SJCRH30 (cell line): Measurements from ENCODE around the gene ABCA3. TPM values are rescaled to one million over a fixed set of nuclear protein-coding genes. Genes with fewer than 3 reads are reported as not detected.

ENCODE experiments used
- DNase-seq, 2 experiments: peaks; one replicate each; pipeline ENCODE4 v3.0.0-alpha.2; 2015 to 2020
- H3K27ac ChIP-seq: fragments of 250-450 bp; sonication (Bioruptor Pico); 2 replicates; pipeline ENCODE4 v1.5.1; 2020; ENCODE audit warnings: mild to moderate bottlenecking, moderate library complexity
- H3K27me3 ChIP-seq: fragments of 250-450 bp; sonication (Bioruptor Pico); 2 replicates; pipeline ENCODE4 v1.5.1; 2020; ENCODE audit warnings: mild to moderate bottlenecking, moderate library complexity
- H3K36me3 ChIP-seq: fragments of 250-450 bp; sonication (Bioruptor Pico); 2 replicates; pipeline ENCODE4 v1.5.1; 2020; ENCODE audit warnings: mild to moderate bottlenecking, moderate library complexity
- H3K4me1 ChIP-seq: fragments of 250-450 bp; sonication (Bioruptor Pico); 2 replicates; pipeline ENCODE4 v1.5.1; 2020; ENCODE audit warnings: mild to moderate bottlenecking, moderate library complexity
- H3K4me3 ChIP-seq: fragments of 250-450 bp; sonication (Bioruptor Pico); 2 replicates; pipeline ENCODE4 v1.5.1; 2020; ENCODE audit warnings: mild to moderate bottlenecking, moderate library complexity
- H3K9me3 ChIP-seq: fragments of 250-450 bp; sonication (Bioruptor Pico); replicated peaks from 2 replicates; pipeline ENCODE4 v1.5.1; 2020; ENCODE audit warnings: mild to moderate bottlenecking, moderate library complexity
- total RNA-seq: library from RNA; depleted of rRNA; stranded (reverse); fragments of >200 nt; shearing (Covaris generic); gene quantifications from 2 replicates; pipeline ENCODE4 v1.2.3, GENCODE V29; 2014

ABCA3 gene
- total RNA-seq, 1 experiment from 2014 or later, result 0.10 TPM

DNA sequence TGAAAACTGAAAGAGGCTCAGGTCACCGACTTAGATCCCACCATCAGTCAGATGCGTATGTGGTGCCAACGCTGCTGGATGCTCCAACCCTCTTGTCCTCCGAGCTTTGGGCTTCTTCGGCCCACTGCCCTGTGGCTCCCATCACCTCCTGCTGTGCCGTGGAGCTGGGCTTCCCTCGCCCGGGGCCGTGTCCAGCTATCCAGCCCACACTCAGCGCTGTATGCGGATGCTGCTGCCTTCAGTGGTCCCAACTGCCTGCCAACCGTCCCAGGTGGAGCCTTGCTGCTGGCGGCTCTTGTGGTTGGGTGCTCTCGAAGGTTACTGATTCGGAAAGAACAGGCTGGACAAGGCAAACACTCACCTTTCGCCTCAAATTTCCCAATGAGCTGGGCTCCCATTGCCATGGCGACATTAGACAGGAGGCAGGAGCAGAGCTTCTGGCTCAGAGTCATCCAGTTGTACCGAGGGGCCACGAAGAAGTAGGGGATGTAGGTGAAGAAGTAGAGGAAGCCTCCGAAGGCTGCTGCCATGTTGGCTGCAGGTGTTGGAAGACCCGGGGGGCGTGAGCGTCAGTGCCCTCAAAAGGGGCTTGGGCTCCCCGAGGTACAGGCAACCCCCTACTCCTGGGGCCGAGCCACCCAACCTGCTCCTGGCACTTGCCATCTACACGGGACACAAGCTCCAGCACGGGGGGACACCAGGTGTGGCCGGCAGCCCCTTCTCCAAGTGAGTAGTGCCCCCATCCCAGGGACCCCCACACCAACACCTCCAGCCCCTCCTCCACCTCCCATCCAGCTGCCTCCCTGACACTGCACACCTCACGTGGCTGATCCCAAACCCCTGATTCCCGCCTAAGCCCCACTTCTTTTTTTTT is 32.2 kb downstream of the ABCA3 start:
- Histone ChIP-seq H3K4me3 (no peak overlapping the region), H3K27ac (no peak overlapping the region)

DNA sequence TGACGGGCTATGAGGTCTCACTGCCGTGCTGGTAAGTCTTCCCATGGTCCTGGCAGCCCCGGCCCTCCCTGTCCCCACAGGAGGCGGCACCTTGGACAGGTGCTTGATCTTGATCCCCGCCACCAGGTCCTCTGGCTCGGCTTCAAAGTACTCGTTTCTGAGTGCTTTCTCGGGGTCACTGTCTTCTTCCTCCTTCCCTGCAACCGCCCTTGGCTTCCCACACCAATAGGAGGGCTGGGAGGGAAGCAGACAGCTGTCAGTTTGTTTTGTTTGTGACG is 40.7 kb downstream of the ABCA3 start:
- Histone ChIP-seq H3K27me3 (peaks cover 10% of the 10 kb centered on the region; the same call in 1 of the 2 replicates), H3K27ac (no peak overlapping the region), H3K36me3 (no peaks in the 10 kb centered on the region), H3K4me1 (no peaks in the 10 kb centered on the region), H3K4me3 (no peak overlapping the region), H3K9me3 (no peaks in the 10 kb centered on the region)
- DNase-seq, result no peak

More for the DNA sequence above, 32.2 kb downstream of the ABCA3 start:
- Histone ChIP-seq H3K9me3 (no peaks in the 10 kb centered on the region), H3K36me3 (no peaks in the 10 kb centered on the region), H3K4me1 (no peaks in the 10 kb centered on the region), H3K27me3 (0 out of 2 replicates have a peak, but pooled peaks cover 2% of the 10 kb centered on the region)
- DNase-seq, result no peak

DNA sequence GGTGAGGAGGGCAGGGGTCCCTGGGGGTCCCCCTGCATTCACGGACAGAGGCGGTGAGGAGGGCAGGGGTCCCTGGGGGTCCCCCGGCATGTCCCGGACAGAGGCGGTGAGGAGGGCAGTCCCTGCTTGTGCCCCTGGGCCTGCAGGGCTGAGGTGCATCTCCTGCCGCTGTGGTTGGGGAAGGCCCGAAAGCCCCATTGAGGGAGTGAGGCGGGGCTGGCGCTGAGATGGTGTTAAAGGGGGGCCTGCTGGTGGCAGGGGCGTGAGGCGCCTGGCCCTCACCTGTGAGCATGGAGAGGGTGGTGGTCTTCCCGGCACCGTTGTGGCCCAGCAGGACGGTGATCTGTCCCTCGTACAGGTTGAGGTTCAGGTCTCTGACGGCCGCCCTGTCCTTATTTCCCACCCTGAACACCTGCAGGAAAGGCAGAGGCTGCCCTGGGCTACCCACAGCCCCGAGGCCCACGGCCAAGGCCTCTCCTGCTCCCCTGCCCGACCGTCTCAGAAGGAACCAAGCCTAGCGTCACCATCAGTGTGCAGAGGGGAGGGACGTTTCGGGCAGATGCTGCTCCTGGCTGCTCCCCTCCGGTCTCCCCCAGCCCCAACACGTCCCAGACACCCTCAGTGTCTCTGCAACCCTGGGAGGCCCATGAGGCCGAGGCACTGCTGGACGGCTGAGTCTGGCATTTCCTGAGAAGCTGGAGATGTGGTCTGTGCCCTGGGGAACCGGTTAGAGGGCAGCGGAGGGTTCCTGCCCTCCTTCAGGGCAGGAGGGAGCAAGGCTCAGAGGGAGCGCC is 41.2 kb downstream of the ABCA3 start:
- H3K9me3 ChIP-seq, result no peaks in the 10 kb centered on the region
- peaks cover 10% of the 10 kb centered on the region; the same call in 1 of the 2 replicates for H3K27me3 ChIP-seq
- H3K4me3 ChIP-seq, result no peak overlapping the region
- H3K4me1 ChIP-seq, result no peaks in the 10 kb centered on the region
- H3K36me3 ChIP-seq, result no peaks in the 10 kb centered on the region
- no peak overlapping the region for H3K27ac ChIP-seq
- no peak for DNase-seq

DNA sequence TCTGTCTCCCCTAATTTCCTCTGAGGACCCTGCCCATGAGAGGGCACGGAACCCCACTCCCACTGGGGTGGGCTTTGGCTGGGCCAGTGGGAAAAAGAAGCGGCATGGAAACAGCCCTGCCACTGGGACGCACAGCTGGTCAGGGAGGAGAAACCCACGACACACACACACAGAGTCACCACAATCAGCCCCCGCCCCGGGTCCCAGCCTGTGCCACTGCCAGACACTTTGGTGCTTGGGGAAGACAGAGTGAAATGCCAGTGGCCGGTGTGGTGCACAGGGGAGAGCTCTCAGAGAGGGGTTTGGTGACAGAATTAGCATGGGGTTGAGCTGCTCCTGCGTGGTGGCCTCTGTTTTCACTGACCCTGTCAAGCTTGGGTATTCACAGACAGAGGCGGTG is 41.9 kb downstream of the ABCA3 start:
- no peaks in the 10 kb centered on the region for H3K4me1 ChIP-seq
- no peaks in the 10 kb centered on the region for H3K36me3 ChIP-seq
- H3K4me3 ChIP-seq, result no peak overlapping the region
- H3K27ac ChIP-seq, result no peak overlapping the region
- no peaks in the 10 kb centered on the region for H3K9me3 ChIP-seq
- no peak for DNase-seq
- peaks cover 10% of the 10 kb centered on the region; the same call in 1 of the 2 replicates for H3K27me3 ChIP-seq

DNA sequence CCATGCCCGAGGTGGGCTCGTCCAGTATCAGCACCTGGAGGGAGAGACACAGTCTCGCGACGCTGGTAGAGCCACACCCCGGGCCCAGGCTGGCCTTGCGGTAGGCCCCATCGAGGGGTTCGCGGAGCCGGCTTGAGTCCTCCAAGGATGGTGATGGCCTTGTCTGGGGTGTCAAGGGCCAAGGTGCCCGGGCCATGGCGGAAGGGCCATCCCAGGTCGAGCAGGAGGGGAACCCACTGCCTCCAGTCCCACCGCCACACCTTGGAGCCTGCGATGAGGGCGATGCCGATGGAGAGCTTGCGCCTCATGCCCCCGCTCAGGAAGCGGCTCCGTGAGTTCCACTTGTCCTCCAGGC is 43.0 kb downstream of the ABCA3 start:
- Histone ChIP-seq H3K9me3 (no peaks in the 10 kb centered on the region), H3K4me1 (no peaks in the 10 kb centered on the region), H3K27me3 (peaks cover 10% of the 10 kb centered on the region; the same call in 1 of the 2 replicates), H3K36me3 (no peaks in the 10 kb centered on the region), H3K4me3 (no peak overlapping the region), H3K27ac (no peak overlapping the region)
- no peak for DNase-seq

DNA sequence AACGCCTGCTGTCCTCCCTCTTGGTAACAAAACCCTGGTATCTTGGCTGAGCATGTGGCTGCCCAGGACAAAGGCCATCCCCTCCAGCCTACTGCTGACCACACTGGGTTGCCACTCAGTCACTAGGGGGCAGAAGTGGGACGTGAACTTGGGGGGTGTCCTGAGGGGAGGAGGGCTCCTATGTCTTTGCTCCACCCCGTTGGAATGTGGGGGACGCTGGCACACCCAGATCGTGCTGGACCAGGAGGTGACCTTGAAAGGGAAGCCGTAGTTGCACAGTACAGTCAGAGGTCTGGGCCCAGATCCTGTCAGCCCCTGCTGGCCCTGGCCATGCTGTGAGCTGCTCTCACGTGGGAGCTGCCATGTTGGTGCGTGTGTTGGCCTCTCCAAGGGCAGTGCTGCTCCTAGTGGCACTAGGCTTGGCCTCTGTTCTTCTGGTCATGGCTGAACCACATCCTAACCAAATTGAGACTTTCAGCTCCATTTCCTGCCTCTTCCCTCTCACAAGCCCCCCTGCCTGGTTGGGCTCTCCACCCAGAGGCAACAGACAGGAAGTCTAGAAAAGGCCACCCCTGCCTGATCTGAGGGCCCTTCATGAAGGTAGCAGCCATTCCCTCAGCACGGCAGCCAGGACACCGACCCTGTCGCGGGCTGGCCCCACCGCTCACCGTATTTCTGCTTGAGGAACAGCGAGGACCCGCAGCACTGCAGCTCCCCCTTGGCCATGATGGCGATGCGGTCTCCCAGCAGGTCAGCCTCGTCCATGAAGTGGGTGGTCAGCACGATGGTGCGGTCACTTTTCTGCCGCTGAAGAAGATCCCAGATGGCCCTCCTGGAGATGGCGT is 43.6 kb downstream of the ABCA3 start:
- no peaks in the 10 kb centered on the region for H3K36me3 ChIP-seq

DNA sequence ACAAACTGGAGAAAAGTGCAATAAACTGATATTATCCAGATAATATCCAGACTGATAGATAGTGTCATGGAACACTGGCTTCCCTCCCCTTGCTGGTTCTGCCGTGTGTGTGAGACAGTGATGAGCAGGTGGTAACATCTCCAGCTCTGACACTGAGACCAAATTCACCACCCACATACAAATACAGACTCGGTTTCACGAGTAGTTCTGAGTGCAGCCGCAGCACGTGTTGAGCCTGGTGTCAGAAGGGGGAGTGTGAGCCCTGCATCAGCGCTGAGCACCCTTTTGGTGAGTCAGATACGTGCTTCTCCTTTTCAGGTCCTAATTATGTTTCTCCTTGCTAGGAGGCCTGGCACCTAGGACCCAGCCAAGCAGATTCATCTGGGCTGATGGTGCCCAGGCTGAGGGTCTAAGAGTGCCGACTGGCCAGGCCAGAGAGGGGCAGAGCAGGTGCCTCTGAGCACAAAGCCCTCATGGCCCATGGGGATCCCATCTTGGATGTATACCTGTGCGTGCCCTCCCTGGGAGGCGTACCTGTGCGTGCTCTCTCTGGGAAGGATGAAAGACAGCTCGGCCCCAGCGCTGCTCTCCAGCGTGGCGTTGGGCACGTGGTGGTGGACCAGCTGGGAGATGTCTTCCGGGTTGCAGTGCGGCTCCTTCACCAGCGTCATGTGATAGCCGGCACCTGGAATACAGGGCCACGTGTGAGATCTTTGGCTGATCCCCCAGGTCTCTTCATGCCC is 45.3 kb downstream of the ABCA3 start:
- Histone ChIP-seq H3K36me3 (no peaks in the 10 kb centered on the region), H3K4me3 (no peak overlapping the region), H3K9me3 (no peaks in the 10 kb centered on the region), H3K4me1 (no peaks in the 10 kb centered on the region), H3K27ac (no peak overlapping the region), H3K27me3 (peaks cover 7% of the 10 kb centered on the region; the same call in 1 of the 2 replicates)
- DNase-seq, result no peak

More for the DNA sequence above, 43.6 kb downstream of the ABCA3 start:
- H3K27me3 ChIP-seq, result peaks cover 10% of the 10 kb centered on the region; the same call in 1 of the 2 replicates
- DNase-seq, result peak; percentile 56 to 67
- no peaks in the 10 kb centered on the region for H3K9me3 ChIP-seq
- H3K4me3 ChIP-seq, result no peak overlapping the region
- no peaks in the 10 kb centered on the region for H3K4me1 ChIP-seq
- no peak overlapping the region for H3K27ac ChIP-seq

DNA sequence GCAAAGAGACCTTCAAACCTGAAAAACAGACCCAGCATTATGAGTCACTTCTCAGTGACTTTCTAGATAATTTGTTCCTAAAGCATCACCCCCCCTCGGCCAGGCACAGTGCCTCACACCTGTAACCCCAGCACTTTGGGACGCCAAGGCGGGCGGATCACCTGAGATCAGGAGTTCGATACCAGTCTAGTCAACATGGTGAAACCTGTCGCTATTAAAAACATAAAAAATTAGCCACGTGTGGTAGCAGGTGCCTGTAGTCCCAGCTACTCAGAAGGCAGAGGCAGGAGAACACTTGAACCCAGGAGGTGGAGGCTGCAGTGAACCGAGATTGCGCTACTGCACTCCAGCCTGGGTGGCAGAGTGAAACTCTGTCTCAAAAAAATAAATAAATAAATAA is 48.3 kb downstream of the ABCA3 start:
- no peak overlapping the region for H3K4me3 ChIP-seq
- no peak for DNase-seq
- H3K36me3 ChIP-seq, result no peaks in the 10 kb centered on the region
- no peak overlapping the region for H3K27ac ChIP-seq
- H3K4me1 ChIP-seq, result no peaks in the 10 kb centered on the region
- no peaks in the 10 kb centered on the region for H3K27me3 ChIP-seq
- no peaks in the 10 kb centered on the region for H3K9me3 ChIP-seq

DNA sequence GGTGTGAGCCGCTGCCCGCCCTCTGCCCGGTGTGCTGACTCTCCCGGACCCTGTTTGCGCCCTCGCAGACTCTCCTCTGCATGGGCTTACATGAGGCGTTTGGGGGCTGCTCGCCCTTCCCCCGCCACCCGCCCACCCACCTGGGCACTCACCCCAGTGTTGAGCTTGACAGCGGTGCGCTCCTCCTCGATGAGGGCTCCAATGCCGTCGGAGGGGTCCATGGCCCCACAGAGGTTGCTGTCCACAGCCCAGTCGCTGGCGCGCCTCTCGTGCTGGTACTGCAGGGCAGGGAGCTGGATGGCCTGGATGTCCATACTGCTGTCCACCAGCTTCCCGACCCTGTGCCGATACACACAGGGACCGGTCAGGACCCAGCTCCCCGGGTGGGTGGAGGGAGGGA is 51.2 kb downstream of the ABCA3 start:
- no peaks in the 10 kb centered on the region for H3K9me3 ChIP-seq
- no peaks in the 10 kb centered on the region for H3K4me1 ChIP-seq
- no peak overlapping the region for H3K4me3 ChIP-seq
- no peaks in the 10 kb centered on the region for H3K36me3 ChIP-seq
- H3K27me3 ChIP-seq, result peaks cover 4% of the 10 kb centered on the region; the same call in 1 of the 2 replicates
- no peak for DNase-seq
- no peak overlapping the region for H3K27ac ChIP-seq

DNA sequence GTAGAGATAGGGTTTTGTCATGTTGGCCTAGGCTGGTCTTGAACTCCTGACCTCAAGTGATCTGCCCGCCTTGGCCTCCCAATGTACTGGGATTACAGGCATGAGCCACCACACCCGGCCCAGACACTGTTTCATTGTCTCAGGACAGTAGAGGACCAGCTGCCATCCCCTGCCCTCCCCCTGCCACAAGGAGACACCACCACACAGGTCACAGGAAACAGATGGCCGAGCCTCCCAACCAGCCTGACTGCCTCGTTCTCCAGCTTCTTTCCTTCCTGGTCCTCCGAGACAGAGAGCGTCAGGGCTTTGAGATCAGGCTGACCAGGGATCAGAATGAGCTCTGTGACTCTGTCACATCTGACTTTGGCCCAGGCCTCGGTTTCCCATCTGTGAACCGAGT is 51.8 kb downstream of the ABCA3 start:
- Histone ChIP-seq H3K36me3 (no peaks in the 10 kb centered on the region), H3K27ac (no peak overlapping the region), H3K4me3 (no peak overlapping the region), H3K27me3 (peaks cover 4% of the 10 kb centered on the region; the same call in 1 of the 2 replicates), H3K9me3 (no peaks in the 10 kb centered on the region), H3K4me1 (no peaks in the 10 kb centered on the region)
- peak; percentile 34 to 50 for DNase-seq

DNA sequence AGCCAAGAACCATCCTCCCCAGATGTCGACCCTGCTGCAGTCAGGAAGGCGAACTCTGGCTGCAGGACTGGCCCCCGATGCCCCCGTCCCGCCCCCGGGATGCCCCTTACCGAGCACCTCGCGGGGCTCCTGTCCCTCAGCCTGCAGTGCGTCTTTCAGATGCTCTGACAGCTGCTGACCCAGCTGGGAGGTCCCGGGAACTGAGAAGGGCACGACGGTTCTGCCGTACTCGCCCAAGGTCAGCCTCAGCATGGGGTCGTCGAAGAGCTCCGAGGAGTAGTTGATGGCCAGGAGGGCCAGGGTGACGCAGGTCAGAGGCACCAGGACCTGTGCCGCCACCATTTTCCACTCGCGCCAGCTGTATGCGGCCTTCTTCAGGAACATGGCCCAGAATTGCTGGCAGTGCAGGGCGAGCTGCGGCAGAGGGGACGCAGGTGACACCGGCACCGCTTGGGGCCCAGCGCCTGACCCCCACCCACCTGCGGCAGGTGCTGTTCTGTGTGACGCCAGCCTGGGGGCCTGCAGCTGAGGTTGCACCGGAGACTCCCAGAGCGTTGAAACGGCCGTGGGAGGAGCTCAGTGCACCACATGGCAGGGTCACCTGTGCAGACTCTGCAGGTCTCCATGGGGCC is 52.5 kb downstream of the ABCA3 start:
- no peaks in the 10 kb centered on the region for H3K4me1 ChIP-seq
- H3K9me3 ChIP-seq, result no peaks in the 10 kb centered on the region
- H3K36me3 ChIP-seq, result no peaks in the 10 kb centered on the region

DNA sequence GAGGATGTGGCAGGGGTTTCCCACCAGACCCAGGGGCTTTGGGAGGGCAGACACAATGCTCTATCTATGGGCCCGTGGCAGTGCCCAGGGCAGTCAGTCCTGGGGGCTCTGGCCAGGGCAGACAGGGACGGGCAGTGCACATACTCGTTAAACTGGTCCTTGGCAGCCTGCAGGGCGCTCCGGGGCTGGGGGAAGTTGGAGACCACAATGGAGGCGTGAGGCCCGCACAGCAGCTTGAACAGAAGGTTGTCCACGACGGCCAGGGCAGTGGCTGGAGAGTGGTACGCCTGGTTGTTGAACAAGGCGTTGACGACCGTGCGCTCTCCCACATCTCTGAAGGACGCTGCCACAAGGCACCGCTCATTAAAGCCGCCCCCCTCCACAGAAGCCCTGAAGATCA is 54.0 kb downstream of the ABCA3 start:
- H3K36me3 ChIP-seq, result no peaks in the 10 kb centered on the region
- no peak overlapping the region for H3K4me3 ChIP-seq
- no peaks in the 10 kb centered on the region for H3K9me3 ChIP-seq
- peaks cover 7% of the 10 kb centered on the region for H3K27me3 ChIP-seq
- H3K4me1 ChIP-seq, result no peaks in the 10 kb centered on the region
- no peak for DNase-seq
- H3K27ac ChIP-seq, result no peak overlapping the region

More for the DNA sequence above, 52.5 kb downstream of the ABCA3 start:
- no peak overlapping the region for H3K27ac ChIP-seq
- H3K4me3 ChIP-seq, result no peak overlapping the region
- DNase-seq, result no peak
- H3K27me3 ChIP-seq, result peaks cover 4% of the 10 kb centered on the region; the same call in 1 of the 2 replicates

DNA sequence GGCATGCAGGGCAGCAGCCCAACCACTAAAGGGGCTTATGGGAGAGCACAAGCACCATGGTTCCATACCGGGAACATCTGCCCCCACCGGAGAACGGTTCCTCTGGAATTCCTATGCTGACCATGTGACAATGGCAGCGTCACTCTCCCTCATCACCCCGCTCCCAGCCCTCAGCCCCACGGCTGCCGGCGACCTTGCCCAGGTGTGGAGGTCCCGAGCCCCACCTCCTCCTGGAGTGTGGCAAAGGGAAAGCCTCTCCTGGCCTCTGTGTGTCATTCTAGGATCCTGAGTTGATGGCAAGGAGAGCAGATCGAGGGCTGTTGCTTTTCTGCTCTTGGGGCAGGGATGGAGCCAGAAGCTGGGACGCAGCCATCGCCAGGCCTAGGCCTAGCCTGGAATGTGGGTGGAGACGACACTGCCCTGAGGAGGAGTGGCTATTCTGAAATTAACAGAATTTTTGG is 54.8 kb downstream of the ABCA3 start:
- Histone ChIP-seq H3K36me3 (no peaks in the 10 kb centered on the region), H3K27me3 (peaks cover 12% of the 10 kb centered on the region), H3K4me1 (no peaks in the 10 kb centered on the region), H3K27ac (no peak overlapping the region), H3K9me3 (no peaks in the 10 kb centered on the region), H3K4me3 (no peak overlapping the region)
- DNase-seq, result no peak
